ENCODE results near the gene ESYT1. TPM values are rescaled to one million over a fixed set of nuclear protein-coding genes. Genes with fewer than 3 reads are reported as not detected.

ESYT1 gene
- total and polyA plus RNA-seq, 4 donors: 41.0 to 93.5 (median 58.8) TPM

GRCh38 chr12:56121204-56121870 lies 6.7 kb upstream of the ESYT1 start:
- Histone ChIP-seq H3K27ac (ENCODE audit: low read depth in 1 of 2, low read length in 2 of 2) (peak overlapping the region; percentile 71 to 89), H3K4me1 (ENCODE audit: control insufficient read depth in 4 of 4, insufficient read depth in 4 of 4, low read length in 3 of 4) (peaks cover 34 to 64% (median 54%) of the 10 kb centered on the region in 4 donors), H3K36me3 (ENCODE audit: control insufficient read depth in 4 of 4, insufficient read depth in 3 of 4, low read depth in 1 of 4, low read length in 3 of 4) (no peaks in the 10 kb centered on the region), H3K4me3 (ENCODE audit: low read depth in 1 of 3, low read length in 3 of 3) (no peak overlapping the region), H3K9me3 (ENCODE audit: control insufficient read depth in 4 of 4, low read length in 3 of 4) (no peaks in the 10 kb centered on the region), H3K9ac (ENCODE audit: low read depth in 1 of 2, low read length in 2 of 2) (no peak overlapping the region), H3K27me3 (ENCODE audit: control insufficient read depth in 4 of 4, insufficient read depth in 4 of 4, low read length in 3 of 4) (no peaks in the 10 kb centered on the region)
- TF ChIP-seq EGR1 (IDR thresholded peaks at IDR 0.05; ENCODE audit: low read depth in 2 of 2): peak; percentile 58 to 81
- peak; percentile 42 for TF ChIP-seq TAF1 (conservative IDR thresholded peaks at IDR 0.05)
- peak; percentile 44 for TF ChIP-seq FOXA2 (IDR thresholded peaks at IDR 0.05)
- peak; percentile 74 for TF ChIP-seq HNF4G (IDR thresholded peaks at IDR 0.05)
- peak; percentile 71 for TF ChIP-seq MAX (IDR thresholded peaks at IDR 0.05)
- peak; percentile 57 for TF ChIP-seq ATF3 (IDR thresholded peaks at IDR 0.05)
- TF ChIP-seq SP1 (IDR thresholded peaks at IDR 0.05): peak; percentile 97
- no peak for TF ChIP-seq CTCF (IDR thresholded peaks at IDR 0.05; ENCODE audit: low read depth, low read length, missing input control)
- peak; percentile 99 for TF ChIP-seq RXRA (IDR thresholded peaks at IDR 0.05)
- TF ChIP-seq RAD21 (IDR thresholded peaks at IDR 0.05): peak; percentile 26 to 49
- peak; percentile 90 to 93 for TF ChIP-seq HNF4A (conservative IDR thresholded peaks at IDR 0.05)
- TF ChIP-seq REST (IDR thresholded peaks at IDR 0.05): peak; percentile 75
- peak; percentile 71 for TF ChIP-seq YY1 (IDR thresholded peaks at IDR 0.05)
- peak; percentile 85 for TF ChIP-seq NR2F2 (IDR thresholded peaks at IDR 0.05)
- peak; percentile 74 to 80 for TF ChIP-seq JUND (IDR thresholded peaks at IDR 0.05)
- TF ChIP-seq GABPA (IDR thresholded peaks at IDR 0.05 in 1 of 2, conservative IDR thresholded peaks at IDR 0.05 in 1 of 2): peak in 1 of 2 donors; percentile 65
- peak; percentile 70 for TF ChIP-seq ZBTB33 (IDR thresholded peaks at IDR 0.05)
- no peak for TF ChIP-seq FOXA1 (IDR thresholded peaks at IDR 0.05)
- DNase-seq (ENCODE audit: low spot score): no peak
- 55% methylated on average over 11 of the region's 11 CpGs for WGBS

All from liver (tissue), 9 donors.